GM21825 (cell line): Measurements from ENCODE around the gene MRPS11.
"Not testable (repeated sequence)": the region's sequence is repeated elsewhere in the genome, so short reads cannot be mapped to it uniquely, and the experiment has no call there.

Experiments used
- ATAC-seq: cut with Tn5 transposase; IDR thresholded peaks from one replicate; pipeline ENCODE4 v1.9.1; 2021; ENCODE audit warnings: mild to moderate bottlenecking, moderate library complexity; ENCODE audit not compliant: unreplicated experiment

Gene MRPS11

DNA sequence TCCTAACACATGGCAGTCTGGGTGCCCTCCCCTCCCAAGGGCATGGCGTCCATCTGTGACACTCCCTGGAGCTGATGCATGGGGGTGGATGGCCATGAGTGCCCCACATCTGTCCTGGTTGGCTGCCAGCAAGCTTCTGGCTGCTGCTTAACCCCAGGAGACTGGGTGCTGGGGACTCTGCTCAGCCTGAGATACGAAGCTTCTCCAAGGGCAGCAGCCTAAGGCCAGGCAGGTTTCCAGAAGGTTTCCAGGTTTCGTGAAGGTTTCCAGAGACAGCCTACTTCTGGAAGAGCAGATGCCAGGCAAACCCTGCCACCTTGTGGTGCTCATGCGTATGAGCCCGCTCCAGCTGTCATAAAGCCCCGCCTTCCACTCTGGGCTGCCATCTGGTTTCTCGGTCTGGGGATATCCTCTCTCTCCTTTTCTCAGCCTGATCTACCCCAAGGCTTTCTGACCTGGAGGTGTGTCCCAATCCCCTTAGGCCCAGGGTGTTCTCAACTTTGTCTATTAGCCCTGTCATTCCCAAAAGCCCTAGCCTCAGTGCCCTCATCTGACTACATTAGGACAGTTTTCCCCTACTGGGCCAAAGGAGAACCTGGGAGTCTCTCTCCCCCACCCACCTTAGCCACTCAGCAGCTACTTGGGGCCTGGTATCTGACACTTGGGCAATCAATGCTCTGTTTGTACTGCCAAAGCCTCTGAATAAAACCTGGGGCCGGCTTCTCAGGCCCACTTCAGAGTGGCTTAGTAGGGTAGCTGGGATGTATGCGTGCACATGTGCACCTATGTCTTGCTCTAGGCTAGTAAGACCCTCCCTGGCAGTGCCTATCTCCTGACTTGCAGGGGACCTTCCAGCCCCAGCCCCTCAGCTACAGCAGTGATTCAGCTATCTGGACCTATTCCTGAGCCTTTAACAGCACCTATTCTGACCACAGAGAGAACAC, 12.4 kb upstream of the MRPS11 start:
- peak; percentile 95 for ATAC-seq

DNA sequence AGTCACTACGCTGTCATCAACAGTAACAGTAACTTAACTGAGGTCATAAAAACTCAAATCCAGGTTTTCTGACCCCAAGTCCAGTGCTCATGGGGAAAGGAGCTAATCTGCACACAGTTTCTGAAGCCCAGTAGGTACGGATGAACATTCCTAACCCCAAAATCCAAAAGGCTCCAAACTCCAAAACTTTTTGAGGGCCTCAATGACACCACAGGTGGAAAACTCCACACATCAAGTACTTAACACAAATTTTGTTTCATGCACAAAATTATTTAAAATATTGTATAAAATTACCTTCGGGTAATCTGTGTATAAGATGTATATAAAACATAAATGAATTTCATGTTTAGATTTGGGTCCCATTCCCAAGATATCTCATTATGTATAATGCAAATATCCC, 10.8 kb upstream of the MRPS11 start:
- ATAC-seq: no peak

DNA sequence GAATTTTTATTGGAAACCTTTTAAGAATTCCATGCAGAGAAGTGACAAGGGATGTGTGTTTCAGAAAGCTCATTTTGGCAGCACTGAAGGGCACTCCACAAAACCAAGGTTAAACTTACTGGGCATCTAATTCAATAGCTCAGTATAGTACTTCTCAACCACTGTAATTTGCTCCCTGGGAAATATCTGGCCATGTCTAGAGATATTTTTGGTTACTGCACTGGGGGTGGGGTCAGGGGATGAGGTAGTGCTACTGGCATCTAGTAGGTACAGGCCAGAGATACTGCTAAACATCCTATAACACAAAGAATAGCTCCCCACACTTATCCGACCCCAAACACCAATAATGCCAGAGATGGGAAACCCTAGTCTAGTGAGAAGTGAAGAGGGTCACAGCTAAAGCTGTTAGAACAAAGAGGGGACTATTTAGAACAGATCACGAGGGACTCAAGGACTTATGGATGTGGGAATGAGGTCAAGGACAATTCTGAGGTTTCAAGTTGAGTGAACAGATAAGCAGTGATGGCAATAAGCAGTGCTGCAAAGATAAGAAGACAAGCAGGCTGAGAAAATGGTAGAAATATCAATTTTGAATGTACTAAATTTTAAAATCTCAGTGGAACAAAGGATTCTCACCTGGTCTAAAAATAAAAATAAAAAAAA, 3.5 kb upstream of the MRPS11 start:
- ATAC-seq: no peak

DNA sequence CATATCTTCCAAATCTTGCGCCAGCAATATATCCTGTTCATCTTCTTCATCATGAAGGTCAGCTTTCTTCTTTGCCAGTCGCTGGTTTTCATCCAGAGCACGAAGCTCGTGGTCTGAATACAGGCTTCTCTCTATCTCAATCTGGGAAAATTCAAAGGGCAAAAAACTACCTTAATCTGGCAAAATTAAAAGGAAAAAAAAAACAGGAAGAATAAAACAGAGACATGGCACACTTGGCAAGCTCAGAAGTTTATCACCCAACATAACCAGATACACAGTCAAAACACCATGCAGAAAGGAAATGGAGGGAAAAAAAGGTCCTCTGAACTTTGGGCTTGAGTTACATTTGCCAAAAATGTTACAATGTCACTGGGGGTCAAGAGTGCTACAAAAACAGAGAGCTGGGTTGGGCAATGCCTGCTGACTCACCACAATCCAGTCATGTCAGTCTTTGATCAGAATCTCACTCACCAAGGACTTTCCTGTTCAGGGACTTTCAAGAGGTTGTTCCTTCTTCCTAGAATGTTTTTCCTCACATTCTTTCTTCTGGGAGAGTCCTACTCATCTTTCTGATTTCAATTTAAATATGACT, 1.8 kb upstream of the MRPS11 start:
- ATAC-seq: no peak

DNA sequence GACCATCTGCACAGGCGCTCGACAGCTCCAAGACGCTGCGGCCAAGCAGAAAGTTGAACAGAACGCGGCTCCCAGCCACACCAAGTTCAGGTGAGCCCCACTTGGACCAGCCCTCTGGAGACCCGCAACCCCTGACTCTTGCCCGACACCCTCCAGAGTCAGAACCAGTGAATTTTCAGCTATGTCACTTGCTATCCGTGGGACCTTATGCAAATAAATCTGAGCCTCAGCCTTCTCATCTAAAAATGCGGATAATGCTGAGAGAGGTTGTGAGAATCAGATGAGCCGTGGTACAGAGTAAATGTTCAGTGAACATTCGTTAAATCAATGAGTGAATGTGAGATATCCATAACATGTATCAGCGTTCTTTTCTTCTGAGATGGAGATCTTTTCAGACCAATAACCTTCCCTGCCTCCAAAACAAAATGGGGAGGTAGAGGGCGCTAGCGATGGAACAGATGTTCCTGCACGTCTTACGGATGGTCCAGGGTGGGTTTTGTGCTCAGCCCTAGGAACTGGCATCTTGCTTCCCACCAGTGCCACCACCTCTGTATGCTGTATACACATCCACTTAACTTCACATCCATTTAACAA, 524 bp downstream of the MRPS11 start:
- no peak for ATAC-seq

DNA sequence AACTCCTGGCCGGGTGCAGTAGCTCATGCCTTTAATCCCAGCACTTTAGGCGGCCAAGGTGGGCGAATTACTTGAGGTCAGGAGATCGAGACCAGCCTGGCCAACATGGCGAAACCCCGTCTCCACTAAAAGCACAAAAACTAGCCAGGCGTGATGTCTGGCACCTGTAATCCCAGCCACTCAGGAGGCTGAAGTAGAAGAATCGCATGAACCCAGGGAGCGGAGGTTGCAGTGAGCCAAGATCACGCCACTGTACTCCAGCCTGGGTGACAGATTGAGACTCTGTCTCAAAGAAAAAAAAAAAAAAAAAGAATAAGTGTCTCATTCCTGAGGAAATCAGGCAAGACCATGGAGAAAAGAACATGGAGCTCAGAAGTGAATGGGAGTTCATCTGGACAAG, 1.2 kb downstream of the MRPS11 start:
- not testable (repeated sequence) for ATAC-seq

DNA sequence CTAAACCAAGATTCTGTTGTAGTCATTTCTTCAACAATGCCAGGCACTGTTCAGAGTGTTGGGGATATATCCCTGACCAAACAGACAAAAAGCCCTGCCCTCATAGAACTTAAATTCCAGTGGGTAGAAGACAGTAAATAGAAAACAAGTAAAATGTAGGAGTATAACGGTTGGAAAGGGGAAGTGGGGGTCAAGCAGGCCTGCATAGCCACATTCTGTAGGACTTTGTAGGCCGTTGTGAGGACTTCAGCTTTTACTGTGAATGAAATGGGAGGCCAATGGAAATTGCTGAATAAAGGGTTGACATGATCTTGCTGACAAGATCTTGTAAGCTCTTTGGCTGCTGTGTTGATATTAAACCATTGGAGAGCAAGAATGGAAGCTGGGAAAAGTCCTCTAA, 1.8 kb downstream of the MRPS11 start:
- ATAC-seq: no peak

DNA sequence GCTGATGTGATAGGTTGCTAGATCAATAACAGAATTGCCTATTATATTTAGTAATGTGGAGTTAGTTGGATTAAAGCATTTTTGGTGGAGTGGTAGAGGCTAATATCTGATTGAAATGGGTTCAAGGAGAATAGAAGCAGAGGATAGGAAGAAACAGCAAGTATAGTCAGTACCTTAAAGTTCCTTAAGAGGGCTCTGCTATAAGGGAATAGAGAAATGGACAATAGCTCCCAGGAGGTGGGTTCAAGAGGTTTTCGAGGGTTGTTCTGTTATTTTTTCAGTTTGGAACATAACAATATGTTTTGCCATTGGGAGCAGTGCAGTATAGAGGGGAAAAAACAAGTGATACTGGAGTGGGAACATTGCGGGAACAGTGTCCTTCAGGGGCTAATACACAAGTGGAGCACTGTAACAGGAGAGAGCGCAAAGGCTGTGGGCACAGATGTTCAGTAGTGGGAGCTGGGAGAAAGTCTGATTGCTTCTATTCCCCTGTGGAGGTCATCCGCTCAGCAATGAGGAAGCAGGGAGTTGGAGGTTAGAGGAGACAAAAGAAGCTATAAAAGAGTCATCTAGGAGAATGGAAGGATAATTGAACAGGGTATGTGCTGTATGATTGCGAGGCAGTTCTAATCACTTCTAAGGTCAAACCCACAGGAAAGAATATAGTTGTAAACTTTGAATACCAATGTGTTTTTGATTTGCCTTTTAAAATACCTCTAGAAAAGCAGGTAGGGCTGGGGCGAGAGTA, 3.3 kb downstream of the MRPS11 start:
- no peak for ATAC-seq

DNA sequence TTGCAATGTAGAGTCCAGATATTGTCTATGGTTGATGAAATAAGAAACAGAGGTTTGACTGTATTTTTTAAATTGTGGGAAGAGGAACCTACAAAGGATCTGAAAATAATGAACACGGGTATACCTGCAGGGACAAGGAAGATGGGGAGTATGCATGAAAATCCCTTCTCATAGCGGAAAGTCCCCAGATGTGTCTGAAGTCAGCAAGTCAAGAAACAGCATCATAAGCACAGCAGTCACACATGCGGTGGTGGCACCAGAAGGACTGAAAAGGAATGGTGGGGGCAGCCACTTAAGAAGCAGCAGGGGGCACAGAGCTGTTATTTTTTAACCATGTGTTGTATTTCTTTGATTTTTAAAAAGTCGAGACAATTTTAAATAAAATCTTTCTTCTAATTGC, 4.7 kb downstream of the MRPS11 start:
- ATAC-seq: no peak

DNA sequence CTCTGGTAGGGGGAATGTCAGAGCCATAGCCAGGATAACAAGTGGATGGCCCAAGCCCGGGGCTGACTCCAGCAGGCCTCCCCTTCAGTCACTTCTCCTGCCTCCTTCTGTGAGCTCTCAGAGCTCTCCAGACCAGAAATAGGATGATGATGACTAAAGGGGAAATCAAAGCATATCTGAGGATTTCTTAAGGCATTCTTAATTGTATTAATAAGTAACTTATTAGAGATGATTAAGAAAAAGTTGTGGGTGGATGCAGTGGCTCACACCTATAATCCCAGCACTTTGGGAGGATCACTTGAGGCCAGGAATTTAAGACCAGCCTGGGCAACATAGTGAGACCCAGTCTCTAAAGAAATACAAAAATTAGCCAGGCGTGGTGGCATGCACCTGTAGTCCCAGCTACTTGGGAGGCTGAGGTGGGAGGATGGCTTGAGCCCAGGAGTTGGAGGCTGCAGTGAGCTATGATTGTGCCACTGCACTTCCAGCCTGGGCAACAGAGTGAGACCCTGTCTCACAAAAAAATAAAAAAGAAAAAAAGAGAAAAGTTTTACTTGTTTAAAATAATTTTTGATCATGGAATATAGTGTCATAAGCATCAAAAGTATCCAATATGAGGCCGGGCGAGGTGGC, 6.3 kb downstream of the MRPS11 start:
- ATAC-seq: not testable (repeated sequence)

DNA sequence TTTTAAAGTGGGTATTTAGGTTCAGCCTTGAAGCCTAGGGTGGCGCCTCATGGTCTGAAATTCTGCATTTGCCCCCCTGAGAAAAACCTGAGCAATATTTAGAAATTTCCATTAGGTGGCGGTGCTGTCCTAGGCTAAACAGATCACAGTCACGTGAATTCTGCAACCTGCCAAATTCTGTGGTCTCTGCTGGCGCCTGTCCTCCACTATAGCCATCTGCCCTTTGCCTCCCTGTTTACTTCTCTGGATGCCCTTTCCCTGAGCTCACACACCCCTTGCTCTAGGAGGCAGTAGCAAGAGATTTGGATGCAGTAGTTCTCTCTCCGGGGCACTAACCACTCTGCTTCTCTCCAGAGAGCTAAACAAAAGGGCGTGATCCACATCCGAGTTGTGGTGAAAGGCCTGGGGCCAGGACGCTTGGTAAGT, 9.1 kb downstream of the MRPS11 start:
- no peak for ATAC-seq

DNA sequence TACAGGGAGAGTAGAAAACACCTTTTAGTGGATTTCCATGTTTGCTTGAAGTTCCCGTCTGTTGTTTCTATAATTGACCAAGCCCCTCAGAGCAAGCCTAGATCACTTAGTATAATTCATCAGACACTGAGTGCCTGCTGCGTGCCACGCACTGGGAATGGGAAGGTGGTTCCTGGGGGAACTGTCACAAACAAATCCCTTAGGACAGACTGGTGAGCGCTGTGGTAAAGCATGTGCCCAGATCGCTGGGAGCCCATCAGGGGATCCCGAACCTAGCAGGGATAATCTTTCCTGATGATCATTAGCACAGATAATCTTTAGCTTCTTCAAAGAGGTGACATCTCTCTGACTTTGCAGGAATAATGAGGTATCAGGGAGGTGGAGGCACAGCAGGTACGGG, 9.6 kb downstream of the MRPS11 start:
- ATAC-seq: no peak

DNA sequence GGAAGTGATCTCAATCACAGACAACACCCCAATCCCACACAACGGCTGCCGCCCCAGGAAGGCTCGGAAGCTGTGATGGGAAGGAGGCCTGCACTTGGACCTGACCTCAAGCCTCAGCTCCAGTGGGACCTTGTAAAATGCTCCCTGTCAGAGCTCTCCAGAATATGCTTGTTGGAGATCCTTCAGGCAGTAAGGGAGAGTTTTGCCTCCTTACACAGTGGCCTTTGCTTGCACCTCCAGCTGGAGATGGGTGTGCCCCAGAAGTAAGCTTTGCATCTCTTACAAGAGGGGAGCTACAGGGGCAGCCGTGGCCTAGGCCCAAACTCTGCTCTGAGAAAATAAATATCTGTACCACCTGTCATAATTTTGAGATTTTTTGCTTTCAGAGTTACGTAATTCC, 10.4 kb downstream of the MRPS11 start:
- no peak for ATAC-seq

DNA sequence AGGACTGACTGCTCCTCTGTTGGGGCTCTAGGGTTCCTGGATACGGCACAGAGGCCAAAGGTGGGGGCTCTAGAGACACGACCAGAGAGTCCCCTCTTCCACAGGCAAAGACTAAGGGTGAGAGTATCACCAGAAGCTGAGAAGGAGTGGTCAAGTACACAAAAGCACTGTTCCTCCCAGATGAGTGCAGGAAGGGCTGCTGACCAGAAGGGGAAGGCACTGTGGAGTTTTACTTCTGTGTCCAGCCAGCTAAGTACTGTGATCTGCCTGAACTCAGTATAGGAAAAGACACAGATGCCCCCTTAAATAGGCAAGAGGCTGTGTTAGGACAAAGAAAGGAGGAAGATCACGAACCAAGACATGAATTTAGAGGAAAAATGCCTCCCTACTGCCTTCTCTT, 11.7 kb downstream of the MRPS11 start:
- ATAC-seq: no peak

DNA sequence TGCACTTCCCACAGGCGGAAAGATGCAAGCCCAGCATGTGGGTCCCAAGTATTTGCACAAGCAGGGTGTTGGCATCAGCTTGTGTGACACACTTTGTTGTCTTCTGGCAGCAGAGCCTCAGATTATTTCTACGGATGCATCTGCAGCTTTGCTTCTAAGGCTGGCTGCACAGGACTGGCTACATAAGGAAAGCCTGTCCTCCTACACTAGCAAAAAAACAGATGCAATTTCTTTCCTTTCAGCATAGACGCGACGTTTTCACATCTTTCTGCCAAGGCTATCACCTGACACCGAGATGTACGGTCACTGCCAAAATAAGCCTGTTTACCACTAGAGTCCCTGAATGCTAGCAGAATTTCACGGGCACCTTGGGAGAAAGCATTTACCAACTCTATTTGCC, 13.5 kb downstream of the MRPS11 start:
- ATAC-seq: no peak

DNA sequence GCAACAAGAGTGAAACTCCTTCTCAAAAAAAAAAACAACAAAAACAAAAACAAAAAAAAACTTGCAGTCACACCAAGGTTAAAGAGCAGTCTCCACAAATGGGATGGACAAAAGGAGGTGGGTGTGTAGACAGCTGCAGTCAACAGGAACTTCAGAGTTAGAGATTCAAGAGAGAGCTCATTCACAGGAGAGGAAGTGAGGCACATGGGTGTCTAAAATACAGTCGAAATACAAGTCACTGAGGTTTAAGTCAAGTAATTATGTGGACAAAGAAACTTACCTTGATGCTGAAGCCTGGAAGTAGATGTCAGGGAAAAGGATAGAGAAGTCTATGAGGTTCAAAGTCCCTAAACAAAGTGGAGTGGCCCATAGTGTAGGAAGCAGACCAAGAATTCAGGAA, 14.8 kb downstream of the MRPS11 start:
- ATAC-seq: no peak

DNA sequence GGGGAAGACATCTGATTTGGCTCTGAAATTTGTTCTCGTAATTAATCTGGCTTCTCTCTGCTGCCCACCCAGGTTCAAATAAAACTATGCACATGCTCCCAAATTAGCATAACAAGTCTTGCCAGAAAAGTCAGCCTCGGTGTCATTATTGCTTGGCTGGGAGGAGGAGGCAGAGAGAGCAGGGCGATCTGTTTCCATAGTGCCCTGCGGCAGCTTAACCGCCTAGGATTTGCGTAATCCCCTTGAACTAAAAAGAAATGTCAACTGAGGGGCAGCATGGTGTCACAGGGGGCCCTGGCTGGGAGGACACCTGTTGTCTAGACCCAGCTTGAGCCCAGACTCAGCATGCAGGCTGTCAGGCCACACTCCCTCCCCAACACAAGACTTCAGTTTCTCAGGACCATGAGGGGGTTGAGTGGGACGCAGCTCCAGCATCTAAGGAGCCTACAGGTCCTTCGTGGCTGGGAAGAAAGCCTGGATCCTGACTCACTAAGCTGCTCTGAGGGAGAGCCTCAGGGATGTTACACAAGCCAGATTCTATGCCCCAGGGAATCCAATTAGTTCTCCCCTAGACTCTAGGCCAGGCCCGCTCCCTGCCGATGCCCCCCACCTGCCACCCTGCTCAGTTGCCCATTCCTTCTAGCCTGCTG, 17.3 kb downstream of the MRPS11 start:
- ATAC-seq: no peak

DNA sequence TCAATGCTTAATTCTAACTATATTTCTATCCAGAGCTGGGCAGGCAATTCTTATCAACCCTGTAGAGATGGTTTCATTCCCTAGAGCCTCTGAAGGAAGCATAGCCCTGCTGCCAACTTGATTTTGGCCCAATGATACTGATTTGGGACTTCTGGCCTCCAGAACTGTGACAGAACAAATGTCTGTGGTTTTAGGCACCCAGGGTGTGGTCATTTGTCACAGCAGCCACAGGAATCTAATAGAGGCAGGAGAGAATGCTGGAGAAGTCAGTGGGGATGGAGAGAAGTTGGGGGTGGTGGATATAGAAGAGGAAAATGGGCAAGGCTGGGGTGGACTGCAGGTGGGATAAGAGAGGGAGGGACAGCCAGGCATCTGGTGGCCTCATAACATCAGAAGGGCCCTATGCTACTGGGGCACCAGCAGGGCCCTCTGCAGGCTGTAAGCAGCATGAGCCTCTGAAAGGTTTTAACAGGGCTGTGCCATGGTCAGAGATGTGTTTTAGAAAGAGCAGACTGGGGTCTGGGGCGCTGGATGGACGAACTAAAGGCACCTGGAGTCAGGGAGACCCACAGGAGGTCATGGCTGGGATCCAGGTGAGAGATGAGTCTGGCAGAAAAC, 19.8 kb downstream of the MRPS11 start:
- no peak for ATAC-seq

DNA sequence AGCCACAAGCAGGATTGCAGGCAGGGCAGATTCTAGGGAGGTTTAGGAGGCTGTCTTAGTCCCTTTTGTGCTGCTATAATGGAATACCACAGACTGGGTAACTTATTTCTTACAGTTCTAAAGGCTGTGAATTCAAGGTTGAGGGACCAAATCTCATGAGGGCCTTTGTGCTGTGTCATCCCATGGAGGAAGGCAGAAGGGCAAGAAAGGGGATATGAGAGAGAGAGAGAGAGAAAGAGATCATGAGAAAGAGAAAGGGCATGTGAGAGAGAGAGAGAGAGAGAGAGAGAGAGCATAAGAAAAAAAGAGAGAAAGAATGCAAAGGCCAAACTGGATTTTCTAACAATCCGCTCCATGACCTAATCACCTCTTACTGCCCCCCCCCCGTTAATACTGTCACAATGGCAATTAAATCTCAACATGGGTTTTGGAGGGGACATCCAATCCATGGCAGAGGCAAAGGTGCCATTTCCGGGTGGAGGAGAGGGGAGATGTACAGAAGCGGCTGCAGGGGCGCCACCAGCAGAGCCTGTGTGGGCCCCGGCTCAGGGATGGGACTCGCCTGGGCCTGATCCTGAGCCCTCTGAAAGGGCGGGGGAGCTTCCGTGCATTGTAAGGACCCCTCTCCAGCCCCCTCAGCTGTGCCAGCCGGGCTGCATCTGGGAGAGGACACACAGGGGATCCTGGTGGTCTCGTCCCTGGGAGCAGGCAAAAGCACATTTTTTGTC, 20.5 kb downstream of the MRPS11 start:
- no peak for ATAC-seq
